B cell (primary cell): ENCODE measurements around the gene LIG1. TPM values are rescaled to one million over a fixed set of nuclear protein-coding genes. Genes with fewer than 3 reads are reported as not detected.

ENCODE experiments used
- ATAC-seq: fragments of 200-7000 bp; cut with Tn5 transposase; one replicate; pipeline ENCODE4 v1.10.0; 2021; ENCODE audit warnings: low read depth, mild to moderate bottlenecking, moderate number of reproducible peaks, moderate library complexity
- CTCF ChIA-PET: fragments of 350-600 bp; sonication (Branson Sonifier 250); formaldehyde crosslinking; loops from one replicate; lab custom pipeline; 2021; ENCODE audit warnings: antibody characterized with exemption, inconsistent platforms; lab: Charles Lee
- POLR2A ChIA-PET: fragments of 350-600 bp; sonication (Branson Sonifier 250); formaldehyde crosslinking; loops from one replicate; lab custom pipeline; 2021; ENCODE audit warnings: antibody characterized with exemption; lab: Charles Lee
- DNase-seq: peaks from one replicate; pipeline ENCODE4 v3.0.0; 2013
- H2AFZ ChIP-seq: 2 replicates; pipeline ENCODE4 v1.6.1; 2012; ENCODE audit warnings: mild to moderate bottlenecking, low read depth, low read length; ENCODE audit not compliant: insufficient read depth, poor library complexity, severe bottlenecking
- H3K27ac ChIP-seq, 2 donors: 1 replicate in 1 of 2; 2 replicates in 1 of 2; pipeline ENCODE4 v1.5.1; 2012 to 2013; ENCODE audit warnings: low read length in 2 of 2, mild to moderate bottlenecking in 2 of 2, moderate library complexity in 1 of 2
- H3K27me3 ChIP-seq, 4 experiments: fragments of 200-600 bp in 1 of 4; sonication (generic) in 1 of 4; replicated peaks in 1 of 4; 1 replicate in 2 of 4; 2 replicates in 2 of 4; pipeline versions ENCODE4 v1.6.1 to v1.7.0; 2013 to 2016; ENCODE audit warnings: low read length in 3 of 4, mild to moderate bottlenecking in 2 of 4, mixed read lengths in 1 of 4, moderate library complexity in 1 of 4; ENCODE audit not compliant: insufficient read depth in 4 of 4, control insufficient read depth in 3 of 4; ENCODE audit errors: control extremely low read depth in 1 of 4
- H3K36me3 ChIP-seq, 2 experiments: replicated peaks in 1 of 2; 1 replicate in 1 of 2; 2 replicates in 1 of 2; pipeline versions ENCODE4 v1.6.1 to v1.7.1; 2013; ENCODE audit warnings: low read length in 1 of 2; ENCODE audit not compliant: insufficient read depth in 2 of 2, control insufficient read depth in 1 of 2; ENCODE audit errors: control extremely low read depth in 1 of 2, extremely low read depth in 1 of 2
- H3K4me1 ChIP-seq, 2 donors: fragments of 200-600 bp in 1 of 2; sonication (generic) in 1 of 2; 1 replicate in 1 of 2; 2 replicates in 1 of 2; pipeline versions ENCODE4 v1.5.1 to v1.6.1; 2013 to 2017; ENCODE audit warnings: low read length in 2 of 2; ENCODE audit not compliant: control insufficient read depth in 2 of 2, insufficient read depth in 2 of 2
- H3K4me2 ChIP-seq: replicated peaks from 2 replicates; pipeline ENCODE3; 2012; ENCODE audit warnings: mild to moderate bottlenecking, low read depth, low read length; ENCODE audit not compliant: poor library complexity, severe bottlenecking
- H3K4me3 ChIP-seq, 5 experiments: fragments of 200-600 bp in 1 of 5; sonication (generic) in 1 of 5; 1 replicate in 3 of 5; 2 replicates in 2 of 5; pipeline versions ENCODE4 v1.5.1 to v1.7.0; 2011 to 2016; ENCODE audit warnings: low read length in 4 of 5, mild to moderate bottlenecking in 4 of 5, low read depth in 2 of 5, control low read depth in 1 of 5, moderate library complexity in 1 of 5; ENCODE audit not compliant: insufficient read depth in 1 of 5; ENCODE audit errors: control extremely low read depth in 1 of 5, extremely low read depth in 1 of 5
- H3K79me2 ChIP-seq: fragments of 200-600 bp; sonication (generic); one replicate; pipeline ENCODE4 v1.6.0; 2016; ENCODE audit warnings: low read length; ENCODE audit not compliant: control insufficient read depth, insufficient read depth
- H3K9ac ChIP-seq: fragments of 200-600 bp; sonication (generic); 2 replicates; pipeline ENCODE4 v1.6.1; 2017; ENCODE audit warnings: mild to moderate bottlenecking, low read length, moderate library complexity
- H3K9me3 ChIP-seq, 3 donors: one replicate each; pipeline versions ENCODE4 v1.6.1 to v1.7.1; 2013; ENCODE audit warnings: low read length in 2 of 3; ENCODE audit not compliant: control insufficient read depth in 2 of 3, insufficient read depth in 1 of 3; ENCODE audit errors: control extremely low read depth in 1 of 3
- H4K20me1 ChIP-seq: 2 replicates; pipeline ENCODE4 v1.6.0; 2012; ENCODE audit warnings: mild to moderate bottlenecking, low read length; ENCODE audit not compliant: insufficient read depth, control insufficient read depth, poor library complexity, severe bottlenecking
- H3K27ac Mint-ChIP-seq: one replicate; pipeline ENCODE4 v1.8.0; 2021; ENCODE audit warnings: mixed read lengths
- H3K27me3 Mint-ChIP-seq: one replicate; pipeline ENCODE4 v1.8.0; 2021; ENCODE audit warnings: mixed read lengths
- H3K4me1 Mint-ChIP-seq: one replicate; pipeline ENCODE4 v1.8.0; 2021; ENCODE audit warnings: mixed read lengths
- H3K4me3 Mint-ChIP-seq: one replicate; pipeline ENCODE4 v1.8.0; 2021; ENCODE audit warnings: mixed read lengths
- H3K9me3 Mint-ChIP-seq: one replicate; pipeline ENCODE4 v1.8.0; 2022; ENCODE audit warnings: mixed read lengths; ENCODE audit not compliant: insufficient read depth
- EZH2 ChIP-seq: IDR thresholded peaks from 2 replicates; pipeline ENCODE4 v1.6.1; 2012; ENCODE audit warnings: borderline replicate concordance, low read depth, mild to moderate bottlenecking, moderate library complexity, low read length; ENCODE audit not compliant: insufficient read depth, poor library complexity, severe bottlenecking
- WGBS: methylation state at CpG from one replicate; pipeline ENCODE4 v1.1.5; 2013; ENCODE audit warnings: missing lambda C conversion rate; ENCODE audit not compliant: insufficient coverage; 5-methylcytosine and 5-hydroxymethylcytosine counted together
- intact Hi-C: fragments of 100-400 bp; cut with micrococcal nuclease; formaldehyde crosslinking; loops from one replicate; pipeline ENCODE4 v1.10.0; 2022
- polyA plus RNA-seq: library from polyadenylated mRNA; depleted of rRNA; stranded (reverse); fragments of >200 nt; gene quantifications from 2 replicates; pipeline ENCODE4 v1.2.3, GENCODE V29; 2012
- total RNA-seq, 2 donors: library from RNA; stranded (reverse); fragments of 120-200 nt in 1 of 2; gene quantifications; 1 replicate in 1 of 2; 2 replicates in 1 of 2; pipeline versions ENCODE4 v1.2.3 to v1.2.4, GENCODE V29; 2013 to 2022
- TF ChIP-seq, protein P1 (sequence below): fragments of 200-600 bp; IDR thresholded peaks from one replicate; pipeline ENCODE4 v1.8.0; 2022; ENCODE audit warnings: antibody characterized with exemption, mild to moderate bottlenecking

The LIG1 gene
- total and polyA plus RNA-seq, 2 donors (not counting 1 experiment from before 2014, with no cell fraction given), result 97.5 to 111 TPM

- ChIA-PET CTCF (interaction anchor here (7.7 kb wide), 1 partner anchor 41 kb away, joined by 113 read pairs; the partner anchor contains the start of gene PLA2G4C), POLR2A (no interaction called here)
- Mint-ChIP-seq H3K27ac (no peak overlapping the region), H3K4me1 (no peaks in the 10 kb centered on the region), H3K27me3 (no peaks in the 10 kb centered on the region), H3K4me3 (no peak overlapping the region), H3K9me3 (no peaks in the 10 kb centered on the region)
- Histone ChIP-seq H3K4me3 (no peak overlapping the region), H3K4me1 (no peaks in the 10 kb centered on the region), H3K79me2 (no peaks in the 10 kb centered on the region), H3K27ac (no peak overlapping the region), H3K27me3 (no peaks in the 10 kb centered on the region), H2AFZ (no peak overlapping the region), H3K36me3 (peaks cover 0 to 32% of the 10 kb centered on the region in 2 experiments), H3K9me3 (no peaks in the 10 kb centered on the region), H3K4me2 (no peak overlapping the region), H4K20me1 (no peaks in the 10 kb centered on the region), H3K9ac (no peak overlapping the region)
- no peak for DNase-seq
- ATAC-seq, result no peak
- 100% methylated on average over 3 of the region's 9 CpGs for WGBS
- TF ChIP-seq EZH2, result no peak
- TF ChIP-seq, protein P1, sequence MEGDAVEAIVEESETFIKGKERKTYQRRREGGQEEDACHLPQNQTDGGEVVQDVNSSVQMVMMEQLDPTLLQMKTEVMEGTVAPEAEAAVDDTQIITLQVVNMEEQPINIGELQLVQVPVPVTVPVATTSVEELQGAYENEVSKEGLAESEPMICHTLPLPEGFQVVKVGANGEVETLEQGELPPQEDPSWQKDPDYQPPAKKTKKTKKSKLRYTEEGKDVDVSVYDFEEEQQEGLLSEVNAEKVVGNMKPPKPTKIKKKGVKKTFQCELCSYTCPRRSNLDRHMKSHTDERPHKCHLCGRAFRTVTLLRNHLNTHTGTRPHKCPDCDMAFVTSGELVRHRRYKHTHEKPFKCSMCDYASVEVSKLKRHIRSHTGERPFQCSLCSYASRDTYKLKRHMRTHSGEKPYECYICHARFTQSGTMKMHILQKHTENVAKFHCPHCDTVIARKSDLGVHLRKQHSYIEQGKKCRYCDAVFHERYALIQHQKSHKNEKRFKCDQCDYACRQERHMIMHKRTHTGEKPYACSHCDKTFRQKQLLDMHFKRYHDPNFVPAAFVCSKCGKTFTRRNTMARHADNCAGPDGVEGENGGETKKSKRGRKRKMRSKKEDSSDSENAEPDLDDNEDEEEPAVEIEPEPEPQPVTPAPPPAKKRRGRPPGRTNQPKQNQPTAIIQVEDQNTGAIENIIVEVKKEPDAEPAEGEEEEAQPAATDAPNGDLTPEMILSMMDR, result no peak
- intact Hi-C loops, result no loop called here
Observed at GRCh38 chr19:48148576-48148975, 21.6 kb downstream of the LIG1 start.

DNA sequence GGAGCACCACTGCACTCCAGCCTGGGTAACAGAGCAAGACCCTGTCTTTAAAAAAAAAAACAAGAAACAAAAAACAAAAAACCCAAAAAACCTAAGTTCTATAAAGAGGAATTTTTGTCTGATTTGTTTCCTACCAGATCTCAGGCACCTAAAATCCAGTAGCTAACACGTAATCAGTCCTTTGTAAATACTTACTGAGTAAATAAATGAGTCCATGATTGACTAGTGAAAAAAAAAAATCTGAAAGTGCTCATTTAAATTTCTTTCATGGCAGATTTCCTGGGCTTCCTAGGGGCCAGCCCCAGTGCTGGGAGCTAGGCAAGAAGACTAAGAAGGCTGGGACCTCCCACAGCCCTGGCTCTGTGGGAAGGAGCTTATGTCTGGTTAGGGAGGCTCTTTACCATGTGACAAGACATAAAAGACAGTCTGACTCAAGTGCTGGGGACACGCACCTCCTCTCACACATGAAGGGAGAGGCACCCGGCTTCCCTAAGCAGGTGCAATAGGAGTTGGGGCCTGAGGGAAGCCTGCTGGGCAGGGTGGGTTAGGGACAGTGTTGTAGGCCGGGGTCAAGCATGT is 22.5 kb downstream of the LIG1 start:
- ATAC-seq (no peak), DNase-seq (no peak)
- no peak overlapping the region for H3K27ac ChIP-seq
- no peaks in the 10 kb centered on the region for H3K27me3 ChIP-seq
- Mint-ChIP-seq H3K9me3 (no peaks in the 10 kb centered on the region), H3K4me1 (no peaks in the 10 kb centered on the region), H3K27ac (no peak overlapping the region), H3K4me3 (no peak overlapping the region), H3K27me3 (no peaks in the 10 kb centered on the region)
- TF ChIP-seq EZH2, result no peak
- TF ChIP-seq, protein P1, result no peak
- ChIA-PET POLR2A (interaction anchor here (0.7 to 0.9 kb wide), 2 partner anchors 35 to 37 kb away, joined by 3 read pairs; partner anchors contain the start of gene PLA2G4C), CTCF (no interaction called here)
- no peaks in the 10 kb centered on the region for H4K20me1 ChIP-seq
- WGBS, result 98% methylated on average over 3 of the region's 4 CpGs
- no peak overlapping the region for H2AFZ ChIP-seq
- H3K4me3 ChIP-seq, result no peak overlapping the region
- peaks cover 0 to 32% of the 10 kb centered on the region in 2 experiments for H3K36me3 ChIP-seq
- no peaks in the 10 kb centered on the region for H3K9me3 ChIP-seq
- H3K9ac ChIP-seq, result no peak overlapping the region
- no peaks in the 10 kb centered on the region for H3K79me2 ChIP-seq
- no peaks in the 10 kb centered on the region for H3K4me1 ChIP-seq
- intact Hi-C loops, result no loop called here
- H3K4me2 ChIP-seq, result no peak overlapping the region
